ENCODE data around the gene ACSS3.
"Not testable (repeated sequence)": the region's sequence is repeated elsewhere in the genome, so short reads cannot be mapped to it uniquely, and the experiment has no call there.

The ACSS3 gene, protein sequence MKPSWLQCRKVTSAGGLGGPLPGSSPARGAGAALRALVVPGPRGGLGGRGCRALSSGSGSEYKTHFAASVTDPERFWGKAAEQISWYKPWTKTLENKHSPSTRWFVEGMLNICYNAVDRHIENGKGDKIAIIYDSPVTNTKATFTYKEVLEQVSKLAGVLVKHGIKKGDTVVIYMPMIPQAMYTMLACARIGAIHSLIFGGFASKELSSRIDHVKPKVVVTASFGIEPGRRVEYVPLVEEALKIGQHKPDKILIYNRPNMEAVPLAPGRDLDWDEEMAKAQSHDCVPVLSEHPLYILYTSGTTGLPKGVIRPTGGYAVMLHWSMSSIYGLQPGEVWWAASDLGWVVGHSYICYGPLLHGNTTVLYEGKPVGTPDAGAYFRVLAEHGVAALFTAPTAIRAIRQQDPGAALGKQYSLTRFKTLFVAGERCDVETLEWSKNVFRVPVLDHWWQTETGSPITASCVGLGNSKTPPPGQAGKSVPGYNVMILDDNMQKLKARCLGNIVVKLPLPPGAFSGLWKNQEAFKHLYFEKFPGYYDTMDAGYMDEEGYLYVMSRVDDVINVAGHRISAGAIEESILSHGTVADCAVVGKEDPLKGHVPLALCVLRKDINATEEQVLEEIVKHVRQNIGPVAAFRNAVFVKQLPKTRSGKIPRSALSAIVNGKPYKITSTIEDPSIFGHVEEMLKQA

DNA sequence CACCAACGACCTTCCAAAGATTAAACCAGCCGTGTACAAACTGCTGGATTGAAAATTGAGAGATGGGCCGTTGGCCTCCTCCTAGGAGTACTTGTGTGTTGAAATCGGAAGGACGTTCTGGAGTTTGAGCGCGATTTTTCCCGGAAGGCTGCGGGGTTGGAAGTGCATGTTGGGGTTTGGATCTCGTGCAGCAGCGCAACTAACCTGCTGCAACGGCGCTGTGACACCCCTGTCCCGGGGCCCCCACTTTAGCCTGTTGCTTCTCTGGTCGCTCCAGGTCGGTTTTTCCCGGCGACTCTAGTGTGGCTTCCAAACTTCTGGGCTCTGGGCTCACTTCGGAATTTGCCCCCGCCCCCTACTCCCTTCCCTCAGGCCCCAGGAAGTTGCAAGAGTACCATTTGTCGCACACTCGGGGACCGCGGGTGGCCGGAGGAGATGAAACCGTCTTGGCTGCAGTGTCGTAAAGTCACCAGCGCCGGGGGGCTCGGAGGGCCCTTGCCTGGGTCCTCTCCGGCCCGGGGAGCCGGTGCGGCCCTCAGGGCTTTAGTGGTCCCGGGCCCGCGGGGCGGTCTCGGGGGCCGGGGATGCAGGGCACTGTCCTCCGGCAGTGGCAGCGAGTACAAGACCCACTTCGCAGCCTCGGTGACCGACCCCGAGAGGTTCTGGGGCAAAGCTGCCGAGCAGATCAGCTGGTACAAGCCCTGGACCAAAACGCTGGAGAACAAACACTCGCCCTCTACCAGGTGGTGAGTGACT is at the start of gene ACSS3:
TSS of gene ACSS3 (plus strand) at position 394 of the 756 bp plus-strand sequence. CDS start at position 436, 42 bp downstream.
- DNase-seq = peak in 32 of 56 donors; percentile 2 to 55 (median 30)

DNA sequence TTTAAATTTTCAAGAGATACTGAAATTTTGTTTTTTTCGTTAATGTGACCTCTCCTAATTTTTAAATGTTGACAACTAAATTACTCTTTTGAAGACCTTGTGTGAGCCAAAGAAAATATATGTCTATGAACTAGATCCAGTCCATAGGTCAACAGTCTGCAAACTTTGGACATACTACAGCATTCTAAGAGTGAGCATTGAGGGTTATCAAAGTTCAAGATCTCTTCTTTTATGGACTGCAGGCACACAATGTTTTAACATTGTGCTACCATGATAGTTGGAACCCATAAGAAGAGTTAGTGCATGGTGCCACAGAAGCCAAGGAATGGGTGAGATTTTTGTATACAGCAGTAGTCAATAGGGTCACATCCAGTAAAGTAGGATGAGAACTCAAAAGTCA is 43.0 kb upstream of the ACSS3 start:
- DNase-seq = no peak

DNA sequence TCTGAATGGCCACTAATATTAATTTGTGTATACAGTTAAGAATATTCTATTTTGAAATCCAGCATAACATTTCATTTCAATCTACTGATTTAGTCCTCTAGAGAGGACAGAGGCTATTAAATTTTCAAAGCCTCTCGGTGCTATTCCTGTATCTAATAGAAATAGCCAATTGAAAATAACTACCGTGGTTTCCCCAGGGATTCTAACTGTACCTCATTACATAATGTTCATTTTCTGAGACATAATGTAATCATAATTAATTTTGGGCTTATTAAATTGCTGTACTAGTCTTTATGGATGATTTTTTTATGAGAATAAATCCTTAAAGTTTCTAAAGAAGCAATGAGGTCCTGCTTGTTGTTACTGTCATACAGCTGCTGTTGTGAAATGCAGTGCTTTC is 38.6 kb upstream of the ACSS3 start:
- DNase-seq = no peak

DNA sequence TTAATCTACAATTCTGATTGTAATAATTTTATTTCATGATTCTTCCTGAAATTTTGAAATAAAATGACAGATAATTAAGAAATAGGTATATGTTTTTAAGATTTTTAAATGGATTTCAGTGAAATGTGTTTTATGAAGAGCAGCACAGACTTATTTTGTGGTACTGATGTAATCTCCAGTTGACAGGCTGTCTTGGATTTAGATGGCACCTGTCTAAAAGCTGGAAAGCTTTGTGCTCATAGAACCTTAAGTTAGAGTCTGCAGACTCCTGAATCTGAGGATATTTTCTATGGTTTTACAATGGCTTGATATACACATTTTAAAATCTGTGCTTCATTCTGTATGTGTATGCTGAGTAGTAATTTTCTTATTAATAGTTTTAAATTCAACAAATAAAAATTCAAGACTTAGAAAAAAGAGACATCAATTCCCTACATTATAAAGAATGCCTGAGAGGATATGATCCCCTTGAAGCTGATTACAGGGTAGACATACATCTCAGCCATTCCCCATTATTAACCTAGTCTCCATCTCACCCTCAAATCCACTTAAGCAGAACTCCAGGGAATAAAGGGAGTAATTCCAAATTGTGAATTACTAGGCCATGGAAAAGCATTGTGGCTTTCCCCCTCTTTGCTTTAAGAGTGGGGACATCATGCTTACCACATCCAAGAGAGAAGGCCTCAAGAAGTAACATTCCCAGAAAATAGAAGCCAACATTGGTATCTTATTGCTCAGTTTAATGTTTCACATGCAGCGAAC is 33.7 kb upstream of the ACSS3 start:
- DNase-seq = no peak

DNA sequence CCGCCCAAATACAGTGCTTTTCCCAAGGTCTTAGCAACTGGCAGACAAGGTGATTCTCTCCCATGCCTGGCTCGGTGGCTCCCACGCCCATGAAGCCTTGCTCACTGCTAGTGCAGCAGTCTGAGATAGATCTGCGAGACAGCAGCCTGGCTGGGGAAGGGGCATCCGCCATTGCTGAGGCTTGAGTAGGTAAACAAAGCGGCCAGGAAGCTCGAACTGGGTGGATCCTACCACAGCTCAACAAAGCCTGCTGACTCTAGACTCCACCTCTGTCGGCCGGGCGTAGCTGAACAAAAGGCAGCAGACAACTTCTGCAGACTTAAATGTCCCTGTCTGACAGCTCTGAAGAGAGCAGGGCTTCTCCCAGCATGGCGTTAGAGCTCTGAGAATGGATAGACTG is 12.9 kb upstream of the ACSS3 start:
- not testable (repeated sequence) for DNase-seq

DNA sequence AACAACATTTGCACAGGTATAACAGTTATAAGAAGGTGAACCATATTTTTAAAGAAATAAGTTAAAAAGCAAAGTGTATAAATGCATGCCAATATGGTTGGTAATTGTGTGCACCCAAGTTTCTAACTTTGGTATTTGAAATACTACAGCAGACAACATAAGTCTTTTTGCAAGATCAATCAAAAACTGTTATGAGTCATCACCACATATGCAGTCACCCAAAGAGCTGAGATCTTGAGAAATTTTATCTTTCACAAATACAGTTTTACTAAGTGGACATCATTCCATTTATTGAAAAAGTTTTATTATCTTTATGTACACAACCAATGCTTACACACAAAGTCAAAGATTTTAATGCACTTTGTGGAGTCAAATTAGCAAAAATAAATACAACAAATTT is 7.0 kb upstream of the ACSS3 start:
- DNase-seq = no peak

DNA sequence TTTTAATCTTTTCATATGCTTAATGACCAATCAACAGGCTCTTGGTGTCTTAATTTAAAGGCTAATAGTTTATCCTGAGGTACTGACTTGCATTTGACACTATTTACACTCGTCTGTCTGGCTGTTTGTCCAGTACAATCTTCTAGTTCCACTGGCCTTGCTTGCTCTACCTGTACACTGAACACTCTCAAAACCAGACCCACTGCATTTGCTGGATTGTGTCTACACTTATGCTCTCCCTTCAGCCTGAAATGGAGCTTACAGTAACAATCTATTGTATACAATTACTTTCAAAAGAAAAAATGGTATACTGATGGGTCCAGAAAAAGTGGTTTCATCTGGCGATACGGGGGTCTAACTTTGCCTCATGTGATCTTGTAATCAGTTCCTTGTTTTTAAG is 2.3 kb upstream of the ACSS3 start:
- no peak for DNase-seq

DNA sequence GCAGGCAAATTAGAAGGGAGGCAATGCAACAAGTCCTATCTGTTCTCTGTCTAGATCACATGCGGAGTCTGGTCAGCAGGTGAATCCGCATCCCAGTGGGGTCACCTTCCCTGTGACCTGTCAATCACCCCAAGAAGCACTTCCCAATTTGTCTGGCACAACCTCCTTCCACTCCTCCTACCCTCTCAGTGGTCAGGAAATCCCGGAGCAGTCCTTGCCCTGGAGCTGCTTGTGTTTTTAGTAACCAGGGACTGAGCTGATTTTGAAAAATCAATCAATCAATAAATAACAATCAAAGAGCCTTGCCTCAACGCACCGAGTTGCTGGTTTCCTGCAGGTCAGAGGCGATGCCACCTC is 572 bp upstream of the ACSS3 start:
- DNase-seq = peak in 19 of 56 donors; percentile 3 to 39 (median 22)

DNA sequence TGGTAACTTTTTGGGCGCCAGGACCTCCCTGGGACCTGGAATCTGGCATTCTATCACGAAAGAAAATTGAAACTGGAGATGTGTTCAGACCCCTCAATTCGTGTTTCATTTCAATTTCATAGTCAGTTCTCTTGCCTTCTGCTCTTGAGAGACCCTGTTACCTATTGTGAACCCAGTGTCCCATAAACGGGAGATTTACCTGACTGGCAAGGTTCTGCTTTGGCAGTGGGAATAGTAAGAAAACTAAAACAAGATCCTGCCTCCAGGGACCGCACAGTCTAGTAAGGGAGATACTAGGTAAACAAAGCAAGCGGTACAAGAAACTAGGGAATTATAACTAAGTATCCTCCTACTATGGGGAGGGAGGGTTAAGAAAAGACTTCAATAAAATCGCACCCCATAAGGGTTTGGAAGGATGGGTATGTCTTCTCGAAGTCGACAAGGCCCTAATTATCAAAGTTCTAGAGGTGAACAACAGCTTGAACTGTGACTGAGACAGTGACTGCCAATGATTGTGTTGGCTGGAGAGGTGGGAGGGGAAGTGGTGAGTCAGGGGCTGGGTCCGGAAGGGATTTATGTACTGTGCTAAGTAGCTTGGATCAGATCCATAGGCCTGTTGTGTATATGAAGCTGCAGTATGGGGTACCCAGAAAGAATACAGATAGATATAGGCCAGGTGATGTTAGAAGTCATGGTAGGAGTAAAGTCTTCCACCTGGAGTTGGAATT is 754 bp downstream of the ACSS3 start:
- no peak for DNase-seq

DNA sequence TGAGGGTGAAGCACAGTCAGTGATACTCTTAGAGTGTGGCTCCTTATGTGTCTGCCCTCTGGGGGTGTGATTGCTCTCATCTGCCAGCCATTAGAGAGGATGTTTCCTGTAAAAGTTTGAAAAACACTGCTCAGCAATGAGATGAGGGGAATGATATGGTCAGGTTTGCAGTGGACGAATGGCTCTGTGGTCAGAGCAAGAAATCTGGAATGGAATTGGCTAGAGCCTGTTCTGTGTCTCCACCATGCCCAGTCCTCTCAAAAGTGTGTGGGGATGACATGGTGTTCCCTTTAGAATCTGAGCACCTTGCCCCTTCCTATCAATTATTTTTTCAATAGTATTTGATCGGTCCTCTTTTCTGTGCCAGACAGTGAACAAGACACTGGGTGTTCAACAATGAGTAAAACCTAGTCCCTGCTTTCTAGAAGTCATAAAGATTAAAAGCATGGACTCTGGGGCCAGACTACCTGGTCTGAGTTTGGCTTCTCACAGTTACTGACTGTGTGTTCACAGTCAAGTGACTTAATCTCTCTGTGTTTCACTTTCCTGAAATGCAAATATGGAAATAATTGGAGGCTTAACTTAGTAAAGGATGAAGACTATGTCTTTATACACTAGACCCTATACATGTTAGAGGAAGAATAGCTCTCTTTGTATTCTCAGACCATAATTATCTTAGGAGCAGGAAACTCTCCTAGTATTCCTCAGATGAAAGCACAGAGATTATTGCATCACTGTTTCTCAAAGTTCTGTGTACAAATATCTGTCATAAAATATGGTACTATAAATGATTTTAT is 1.6 kb downstream of the ACSS3 start:
- no peak for DNase-seq

DNA sequence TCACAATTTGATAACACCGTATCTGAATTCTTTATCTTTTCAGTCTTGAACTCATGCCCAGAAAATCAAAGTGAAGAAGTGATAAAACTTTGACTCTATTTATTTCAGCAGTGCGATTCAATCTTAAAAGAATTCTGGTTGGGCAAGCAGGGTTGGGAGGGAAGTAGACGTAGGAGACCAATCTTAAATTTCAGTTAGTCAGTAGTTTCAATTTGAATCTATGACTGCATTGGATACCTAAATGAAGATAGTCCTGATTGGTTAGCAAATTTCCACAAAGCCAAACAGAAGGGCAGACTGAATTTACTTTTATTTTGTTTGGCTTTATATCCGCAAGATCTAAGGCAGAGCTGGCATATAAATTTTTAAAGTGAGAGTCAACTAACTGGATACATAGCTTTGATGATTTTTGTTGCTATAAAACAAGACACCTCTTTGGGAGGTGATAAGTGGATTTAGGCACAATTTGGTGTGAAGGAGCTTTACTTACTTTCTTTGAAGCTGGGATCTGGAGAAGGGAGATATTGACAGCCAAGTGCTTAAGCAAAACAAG is 2.6 kb downstream of the ACSS3 start:
- no peak for DNase-seq

DNA sequence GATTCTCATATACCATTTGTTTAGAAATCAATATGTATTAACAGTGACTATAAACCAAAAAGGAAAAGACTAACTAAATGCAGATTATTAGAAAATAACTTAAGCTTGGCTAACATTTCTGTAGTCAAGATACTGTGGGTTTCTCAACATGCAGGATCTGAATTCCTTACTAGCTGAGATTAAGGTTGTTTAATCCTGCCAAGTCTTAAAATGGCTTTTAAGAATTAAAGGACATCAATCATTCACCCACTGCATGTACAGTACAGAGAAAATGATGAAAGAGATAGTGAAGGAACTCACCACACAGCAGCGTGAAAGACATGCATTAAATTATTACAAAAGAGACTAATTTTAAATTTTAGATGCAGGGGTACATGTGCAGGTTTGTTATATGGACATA is 3.8 kb downstream of the ACSS3 start:
- DNase-seq = no peak

DNA sequence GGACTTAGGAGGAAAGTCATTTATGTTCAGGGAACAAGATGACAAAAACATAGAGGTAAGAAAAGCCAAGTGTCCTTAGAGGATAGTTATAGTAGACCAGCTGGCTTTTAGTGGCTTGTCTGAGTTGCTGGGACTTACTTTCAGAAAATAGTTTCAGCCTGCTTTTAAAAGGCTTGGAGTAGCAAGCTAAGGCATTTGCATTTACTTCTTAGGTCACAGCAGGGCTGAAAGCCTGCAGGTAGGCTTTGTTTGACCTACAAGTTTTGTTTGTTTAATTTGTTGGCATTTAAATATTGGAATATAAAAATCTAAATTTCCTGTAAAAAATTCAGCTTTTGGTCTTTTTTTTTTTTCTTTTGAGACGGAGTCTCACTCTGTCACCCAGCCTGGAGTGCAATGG is 5.1 kb downstream of the ACSS3 start:
- DNase-seq = no peak

DNA sequence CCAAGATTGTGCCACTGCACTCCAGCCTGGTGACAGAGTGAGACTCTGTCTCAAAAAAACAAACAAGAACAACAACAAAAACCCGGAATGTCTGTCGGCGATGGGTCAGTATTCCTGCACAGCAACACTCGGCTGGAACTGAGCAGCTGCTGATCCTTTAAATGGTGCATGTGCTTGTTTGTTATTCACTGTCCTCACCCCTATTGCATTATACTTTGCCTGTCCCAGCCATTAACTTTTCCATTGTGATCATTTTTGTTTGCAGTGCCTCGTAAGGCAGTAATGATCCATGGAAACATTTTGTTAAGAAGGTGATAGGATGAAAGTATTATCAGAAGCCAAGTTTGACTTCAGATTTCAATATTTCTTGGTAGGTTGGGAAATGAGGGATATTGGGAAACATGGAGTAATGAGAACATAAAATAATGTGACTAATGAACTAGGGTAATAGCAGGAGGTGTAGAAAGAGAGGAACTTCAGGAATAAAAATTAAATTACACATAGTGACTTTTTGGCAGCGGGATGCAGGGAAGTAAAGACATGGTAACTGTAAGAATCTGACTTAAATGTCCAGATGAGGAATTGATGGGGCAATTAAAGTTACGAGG is 6.1 kb downstream of the ACSS3 start:
- no peak for DNase-seq

DNA sequence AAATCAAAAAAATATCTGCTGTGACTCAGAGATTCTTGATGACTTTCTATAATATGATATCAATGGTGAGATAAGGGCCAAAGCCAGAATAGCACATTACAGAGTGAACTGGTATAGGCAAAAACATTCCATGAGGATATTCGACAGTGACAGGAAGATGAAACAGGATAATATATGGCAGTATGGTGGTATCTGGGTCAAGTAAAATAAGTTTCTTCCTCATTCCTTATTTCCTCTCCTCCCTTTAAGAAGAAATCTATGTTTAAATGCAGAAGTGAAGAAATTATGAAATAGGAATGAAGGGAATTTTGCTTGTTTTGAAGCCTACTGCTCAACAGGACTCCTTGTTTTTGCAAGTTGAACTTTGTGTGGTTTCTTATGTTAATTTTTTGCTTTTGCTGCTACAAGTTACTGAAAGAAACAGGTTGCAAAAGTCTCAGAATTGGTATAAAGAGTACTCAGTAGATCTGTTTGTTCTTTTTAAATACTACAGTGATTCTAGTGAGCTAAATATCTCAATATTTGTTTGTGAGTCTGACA is 7.0 kb downstream of the ACSS3 start:
- no peak for DNase-seq

DNA sequence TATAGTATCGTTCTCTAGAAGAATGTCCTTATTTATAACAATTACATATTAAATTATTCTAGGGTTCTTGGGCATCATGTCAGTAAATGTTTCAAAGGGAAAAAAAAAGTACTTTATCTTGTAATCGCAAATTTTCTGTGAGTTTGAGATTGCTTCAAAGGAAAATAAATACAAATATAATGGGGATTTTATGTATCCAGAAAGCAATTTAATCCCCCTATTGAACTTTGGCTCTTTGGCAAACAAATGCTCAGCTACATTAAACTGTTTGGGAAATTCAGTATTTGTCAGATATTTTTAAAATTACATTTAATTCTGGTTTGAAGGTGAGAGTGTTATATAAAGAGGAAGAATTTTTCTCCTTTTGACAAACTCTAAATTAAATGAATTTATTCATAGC is 8.0 kb downstream of the ACSS3 start:
- no peak for DNase-seq

DNA sequence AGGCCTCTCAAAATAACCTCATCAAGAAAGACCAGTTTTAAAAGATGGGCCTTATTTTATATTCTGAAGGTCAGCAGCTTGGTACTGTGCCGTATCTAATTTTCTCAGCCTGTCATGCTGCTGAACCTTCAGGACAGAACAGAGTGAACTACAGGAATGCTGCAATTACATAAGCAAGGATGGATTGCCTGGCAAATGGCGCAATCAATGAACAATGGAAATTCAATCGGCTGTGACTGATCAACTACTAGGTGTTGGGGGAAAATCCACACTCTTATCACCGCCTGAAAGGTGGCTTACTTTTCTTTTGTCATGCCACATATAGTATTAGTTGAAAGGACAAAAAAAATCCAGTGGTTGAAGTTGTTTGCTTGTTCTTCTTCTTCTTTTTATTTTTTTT is 8.5 kb downstream of the ACSS3 start:
- no peak for DNase-seq

DNA sequence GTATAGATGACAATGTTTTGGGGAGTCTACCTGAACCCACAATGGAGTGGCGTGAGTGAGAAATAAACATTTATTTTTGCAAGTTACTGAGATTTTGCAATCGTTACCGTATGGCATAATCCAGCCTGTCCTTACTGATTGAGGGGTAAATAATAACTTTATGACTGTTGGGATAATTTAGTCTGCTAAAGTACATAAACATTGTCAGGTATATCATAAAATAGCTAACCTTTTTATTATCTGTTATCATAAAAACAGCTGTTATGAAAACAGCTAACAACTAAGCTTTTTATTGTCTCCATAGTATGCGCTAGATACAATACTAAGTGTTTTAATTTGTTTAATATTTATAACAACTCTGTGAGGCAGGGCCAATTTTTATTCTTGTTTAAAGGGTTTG is 10.3 kb downstream of the ACSS3 start:
- no peak for DNase-seq

DNA sequence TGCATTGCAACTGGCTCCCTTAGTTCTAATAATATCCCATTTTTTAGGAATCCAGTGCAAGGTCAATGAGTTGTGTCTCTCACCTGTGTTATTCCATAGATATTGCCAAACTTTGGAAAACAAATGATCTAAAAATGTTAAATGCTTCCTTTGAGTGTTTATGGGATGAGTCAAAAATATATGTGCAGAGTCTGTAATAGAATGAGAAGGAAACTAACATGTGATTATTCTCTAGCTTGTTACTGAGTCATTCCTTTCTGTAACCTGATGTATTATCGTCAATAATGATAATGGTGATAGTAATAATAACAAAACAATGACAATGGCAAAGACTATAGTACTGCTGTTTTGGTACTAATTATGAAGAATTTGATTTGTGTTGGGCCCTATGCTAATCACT is 11.5 kb downstream of the ACSS3 start:
- DNase-seq = no peak
